G401.6 (cell line): ENCODE data around the gene BCAR1.
"Not testable (repeated sequence)": the region's sequence is repeated elsewhere in the genome, so short reads cannot be mapped to it uniquely, and the experiment has no call there.

Experiments
- FAIRE-seq: peaks from 2 replicates; lab custom pipeline; 2012; peaks lifted over from hg19 to GRCh38; lab: Jason Lieb, UNC

The BCAR1 gene

GRCh38 chr16:75251280-75252048 is at the start of gene BCAR1:
Gene BCAR1 (minus strand): TSS chr16:75251624. CDS start chr16:75251482, 142 bp downstream.
- FAIRE-seq = peak; percentile 30

GRCh38 chr16:75298267-75298666 is 46.8 kb upstream of the BCAR1 start:
- no peak for FAIRE-seq

GRCh38 chr16:75296606-75297005 is 45.2 kb upstream of the BCAR1 start:
- no peak for FAIRE-seq

GRCh38 chr16:75294773-75295459 is 43.5 kb upstream of the BCAR1 start:
- FAIRE-seq = no peak

- FAIRE-seq = no peak
Observed at GRCh38 chr16:75293772-75294171, 42.3 kb upstream of the BCAR1 start.

- no peak for FAIRE-seq
Observed at GRCh38 chr16:75293173-75293572, 41.7 kb upstream of the BCAR1 start.

- no peak for FAIRE-seq
Observed at GRCh38 chr16:75292691-75293090, 41.3 kb upstream of the BCAR1 start.

GRCh38 chr16:75289189-75289588 is 37.8 kb upstream of the BCAR1 start:
- FAIRE-seq = no peak

- FAIRE-seq = no peak
Observed at GRCh38 chr16:75288596-75289120, 37.2 kb upstream of the BCAR1 start.

- no peak for FAIRE-seq
Observed at GRCh38 chr16:75288181-75288580, 36.8 kb upstream of the BCAR1 start.

GRCh38 chr16:75287708-75288107 is 36.3 kb upstream of the BCAR1 start:
- no peak for FAIRE-seq

- no peak for FAIRE-seq
Observed at GRCh38 chr16:75286389-75286788, 35.0 kb upstream of the BCAR1 start.

- no peak for FAIRE-seq
Observed at GRCh38 chr16:75282466-75283281, 31.2 kb upstream of the BCAR1 start.

GRCh38 chr16:75281826-75282225 is 30.4 kb upstream of the BCAR1 start:
- FAIRE-seq = no peak

GRCh38 chr16:75281009-75281408 is 29.6 kb upstream of the BCAR1 start:
- not testable (repeated sequence) for FAIRE-seq

GRCh38 chr16:75280331-75280804 is 28.9 kb upstream of the BCAR1 start:
- peak; percentile 82 for FAIRE-seq

GRCh38 chr16:75279305-75279704 is 27.9 kb upstream of the BCAR1 start:
- FAIRE-seq = no peak

- FAIRE-seq = no peak
Observed at GRCh38 chr16:75273054-75273925, 21.9 kb upstream of the BCAR1 start.

- FAIRE-seq = not testable (repeated sequence)
Observed at GRCh38 chr16:75272629-75273028, 21.2 kb upstream of the BCAR1 start.

GRCh38 chr16:75272097-75272551 is 20.7 kb upstream of the BCAR1 start:
- FAIRE-seq = no peak

GRCh38 chr16:75271441-75272096 is 20.1 kb upstream of the BCAR1 start:
- FAIRE-seq = no peak
